ENCODE data around the gene UGT2A1.
"Not testable (repeated sequence)": the region's sequence is repeated elsewhere in the genome, so short reads cannot be mapped to it uniquely, and the experiment has no call there.

The UGT2A1 gene

GRCh38 chr4:69653147-69653546 lies at the start of gene UGT2A1:
Gene UGT2A1 (minus strand): TSS chr4:69653247. CDS start chr4:69647644, 5,603 bp downstream.
- DNase-seq: no peak

GRCh38 chr4:69702201-69702600 lies 49.2 kb upstream of the UGT2A1 start:
- DNase-seq: no peak

GRCh38 chr4:69701696-69702095 lies 48.6 kb upstream of the UGT2A1 start:
- no peak for DNase-seq

- no peak for DNase-seq
Observed at GRCh38 chr4:69697536-69698242, 44.6 kb upstream of the UGT2A1 start.

GRCh38 chr4:69689599-69689998 lies 36.6 kb upstream of the UGT2A1 start:
- DNase-seq: no peak

GRCh38 chr4:69684804-69685203 lies 31.8 kb upstream of the UGT2A1 start:
- no peak for DNase-seq

GRCh38 chr4:69668680-69669079 lies 15.6 kb upstream of the UGT2A1 start:
- DNase-seq: no peak

- DNase-seq: not testable (repeated sequence)
Observed at GRCh38 chr4:69664009-69664408, 11.0 kb upstream of the UGT2A1 start.

- not testable (repeated sequence) for DNase-seq
Observed at GRCh38 chr4:69661130-69661803, 8.2 kb upstream of the UGT2A1 start.

- no peak for DNase-seq
Observed at GRCh38 chr4:69658133-69658532, 5.1 kb upstream of the UGT2A1 start.

GRCh38 chr4:69656653-69657158 lies 3.7 kb upstream of the UGT2A1 start:
- no peak for DNase-seq

- DNase-seq: no peak
Observed at GRCh38 chr4:69650872-69651271, 2.2 kb downstream of the UGT2A1 start.

- DNase-seq: no peak
Observed at GRCh38 chr4:69649629-69650028, 3.4 kb downstream of the UGT2A1 start.

- DNase-seq: no peak
Observed at GRCh38 chr4:69649207-69649606, 3.8 kb downstream of the UGT2A1 start.

GRCh38 chr4:69642961-69643360 lies 10.1 kb downstream of the UGT2A1 start:
- DNase-seq: no peak

GRCh38 chr4:69640289-69640688 lies 12.8 kb downstream of the UGT2A1 start:
- DNase-seq: no peak

GRCh38 chr4:69639542-69639941 lies 13.5 kb downstream of the UGT2A1 start, which contains the start of gene UGT2A2:
Gene UGT2A2 (minus strand): TSS chr4:69639642. CDS start chr4:69639640, 2 bp downstream.
- no peak for DNase-seq

- no peak for DNase-seq
Observed at GRCh38 chr4:69617083-69617694, 35.9 kb downstream of the UGT2A1 start.

- no peak for DNase-seq
Observed at GRCh38 chr4:69610484-69610883, 42.6 kb downstream of the UGT2A1 start.

GRCh38 chr4:69601065-69601464 lies 52.0 kb downstream of the UGT2A1 start:
- no peak for DNase-seq

- no peak for DNase-seq
Observed at GRCh38 chr4:69600013-69600412, 53.0 kb downstream of the UGT2A1 start.

- no peak for DNase-seq
Observed at GRCh38 chr4:69594382-69594781, 58.7 kb downstream of the UGT2A1 start.

GRCh38 chr4:69591364-69591763 lies 61.7 kb downstream of the UGT2A1 start:
- DNase-seq: no peak

- DNase-seq: no peak
Observed at GRCh38 chr4:69589884-69590283, 63.2 kb downstream of the UGT2A1 start.

Measured in NCI-H187 (cell line).